HEK293 (cell line): ENCODE measurements around the gene BTRC.

Experiments
- GLI2 ChIP-seq: fragments of 450-650 bp; formaldehyde crosslinking; IDR thresholded peaks from 2 replicates; pipeline ENCODE4; 2017; ENCODE audit warnings: missing biosample characterization, missing genetic modification characterization, low read depth, borderline replicate concordance
- SCRT2 ChIP-seq: fragments of 450-650 bp; formaldehyde crosslinking; IDR thresholded peaks from 2 replicates; pipeline ENCODE4 v1.5.1; 2016; ENCODE audit warnings: missing biosample characterization, missing genetic modification characterization
- TCF7L2 ChIP-seq: IDR thresholded peaks from 2 replicates; pipeline ENCODE4 v1.6.1; 2011; ENCODE audit warnings: low read depth, mild to moderate bottlenecking, inconsistent platforms, low read length, moderate library complexity, borderline replicate concordance
- ZNF174 ChIP-seq: fragments of 450-650 bp; formaldehyde crosslinking; IDR thresholded peaks from 2 replicates; pipeline ENCODE4 v1.5.0; 2017; ENCODE audit warnings: missing biosample characterization, mild to moderate bottlenecking, missing genetic modification characterization
- ZNF211 ChIP-seq: fragments of 450-650 bp; formaldehyde crosslinking; IDR thresholded peaks from 2 replicates; pipeline ENCODE4 v1.5.1; 2016; ENCODE audit warnings: low read depth, missing biosample characterization, missing genetic modification characterization
- ZNF274 ChIP-seq, 2 experiments: fragments of 200-500 bp in 1 of 2; fragments of 450-650 bp in 1 of 2; sonication (Bioruptor generic) in 1 of 2; formaldehyde crosslinking in 1 of 2; IDR thresholded peaks; 2 replicates each; pipeline versions ENCODE4 v1.5.1 to v1.6.1; 2014 to 2016; ENCODE audit warnings: borderline replicate concordance in 1 of 2, inconsistent platforms in 1 of 2, low read length in 1 of 2, missing biosample characterization in 1 of 2, missing genetic modification characterization in 1 of 2
- ZNF292 ChIP-seq: fragments of 450-650 bp; formaldehyde crosslinking; IDR thresholded peaks from 2 replicates; pipeline ENCODE4 v1.5.1; 2016; ENCODE audit warnings: low read depth, missing biosample characterization, missing genetic modification characterization, borderline replicate concordance
- ZNF335 ChIP-seq: fragments of 450-650 bp; formaldehyde crosslinking; conservative IDR thresholded peaks from 2 replicates; pipeline ENCODE4 v1.5.1; 2016; ENCODE audit warnings: missing biosample characterization, missing genetic modification characterization
- ZNF350 ChIP-seq: fragments of 450-650 bp; formaldehyde crosslinking; IDR thresholded peaks from 2 replicates; pipeline ENCODE4 v1.5.0; 2017; ENCODE audit warnings: missing biosample characterization, mild to moderate bottlenecking, missing genetic modification characterization
- ZNF544 ChIP-seq: fragments of 450-650 bp; formaldehyde crosslinking; IDR thresholded peaks from 2 replicates; pipeline ENCODE4 v1.5.0; 2017; ENCODE audit warnings: missing biosample characterization, missing genetic modification characterization
- ZNF776 ChIP-seq: fragments of 450-650 bp; formaldehyde crosslinking; IDR thresholded peaks from 2 replicates; pipeline ENCODE4 v1.5.0; 2017; ENCODE audit warnings: missing biosample characterization, missing genetic modification characterization, borderline replicate concordance
- ZXDB ChIP-seq: fragments of 450-650 bp; formaldehyde crosslinking; IDR thresholded peaks from 2 replicates; pipeline ENCODE4 v1.5.1; 2016; ENCODE audit warnings: missing biosample characterization, missing genetic modification characterization
- TF ChIP-seq, protein P1 (sequence below): fragments of 450-650 bp; formaldehyde crosslinking; IDR thresholded peaks from 2 replicates; pipeline ENCODE4 v1.5.1; 2016; ENCODE audit warnings: missing biosample characterization, missing genetic modification characterization
- TF ChIP-seq, protein P2 (sequence below): fragments of 450-650 bp; formaldehyde crosslinking; IDR thresholded peaks from 2 replicates; pipeline ENCODE4 v1.5.1; 2017; ENCODE audit warnings: missing biosample characterization, missing genetic modification characterization

DNA sequence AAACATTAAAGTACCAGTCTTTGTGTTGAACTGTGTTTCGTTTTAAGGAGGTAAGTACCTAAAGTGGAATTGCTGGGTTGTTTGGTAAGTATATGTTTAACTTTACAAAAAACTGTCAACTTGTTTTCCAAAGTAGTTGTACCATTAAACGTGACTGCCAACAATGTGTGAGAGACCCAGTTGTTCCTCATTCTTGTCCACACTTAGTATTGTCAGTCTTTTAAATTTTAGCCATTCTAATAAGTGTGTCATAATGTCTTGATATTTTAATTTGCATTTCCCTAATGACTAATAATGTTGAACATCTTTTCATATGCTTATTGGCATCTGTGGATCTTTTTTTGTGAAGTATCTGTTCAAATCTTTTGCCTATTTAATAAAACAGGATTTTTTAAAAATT is 159.8 kb downstream of the BTRC start:
- no peak for TF ChIP-seq ZNF274 (IDR thresholded peaks at IDR 0.05; ENCODE audit: low read length)
- no peak for TF ChIP-seq ZNF274 (tag by site-specific recombination; IDR thresholded peaks at IDR 0.05; ENCODE audit: borderline replicate concordance)
- TF ChIP-seq, protein P1, sequence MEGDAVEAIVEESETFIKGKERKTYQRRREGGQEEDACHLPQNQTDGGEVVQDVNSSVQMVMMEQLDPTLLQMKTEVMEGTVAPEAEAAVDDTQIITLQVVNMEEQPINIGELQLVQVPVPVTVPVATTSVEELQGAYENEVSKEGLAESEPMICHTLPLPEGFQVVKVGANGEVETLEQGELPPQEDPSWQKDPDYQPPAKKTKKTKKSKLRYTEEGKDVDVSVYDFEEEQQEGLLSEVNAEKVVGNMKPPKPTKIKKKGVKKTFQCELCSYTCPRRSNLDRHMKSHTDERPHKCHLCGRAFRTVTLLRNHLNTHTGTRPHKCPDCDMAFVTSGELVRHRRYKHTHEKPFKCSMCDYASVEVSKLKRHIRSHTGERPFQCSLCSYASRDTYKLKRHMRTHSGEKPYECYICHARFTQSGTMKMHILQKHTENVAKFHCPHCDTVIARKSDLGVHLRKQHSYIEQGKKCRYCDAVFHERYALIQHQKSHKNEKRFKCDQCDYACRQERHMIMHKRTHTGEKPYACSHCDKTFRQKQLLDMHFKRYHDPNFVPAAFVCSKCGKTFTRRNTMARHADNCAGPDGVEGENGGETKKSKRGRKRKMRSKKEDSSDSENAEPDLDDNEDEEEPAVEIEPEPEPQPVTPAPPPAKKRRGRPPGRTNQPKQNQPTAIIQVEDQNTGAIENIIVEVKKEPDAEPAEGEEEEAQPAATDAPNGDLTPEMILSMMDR (tag by site-specific recombination), result no peak
- no peak for TF ChIP-seq ZXDB (tag by site-specific recombination)
- no peak for TF ChIP-seq ZNF335 (tag by site-specific recombination)
- no peak for TF ChIP-seq ZNF174 (tag by site-specific recombination)
- TF ChIP-seq ZNF544 (tag by site-specific recombination), result no peak
- TF ChIP-seq, protein P2, sequence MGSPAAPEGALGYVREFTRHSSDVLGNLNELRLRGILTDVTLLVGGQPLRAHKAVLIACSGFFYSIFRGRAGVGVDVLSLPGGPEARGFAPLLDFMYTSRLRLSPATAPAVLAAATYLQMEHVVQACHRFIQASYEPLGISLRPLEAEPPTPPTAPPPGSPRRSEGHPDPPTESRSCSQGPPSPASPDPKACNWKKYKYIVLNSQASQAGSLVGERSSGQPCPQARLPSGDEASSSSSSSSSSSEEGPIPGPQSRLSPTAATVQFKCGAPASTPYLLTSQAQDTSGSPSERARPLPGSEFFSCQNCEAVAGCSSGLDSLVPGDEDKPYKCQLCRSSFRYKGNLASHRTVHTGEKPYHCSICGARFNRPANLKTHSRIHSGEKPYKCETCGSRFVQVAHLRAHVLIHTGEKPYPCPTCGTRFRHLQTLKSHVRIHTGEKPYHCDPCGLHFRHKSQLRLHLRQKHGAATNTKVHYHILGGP, result no peak
- no peak for TF ChIP-seq GLI2
- TF ChIP-seq ZNF350 (tag by site-specific recombination), result no peak
- TF ChIP-seq SCRT2 (tag by site-specific recombination), result no peak
- no peak for TF ChIP-seq ZNF292 (tag by site-specific recombination)
- no peak for TF ChIP-seq ZNF211 (tag by site-specific recombination)
- no peak for TF ChIP-seq TCF7L2
- no peak for TF ChIP-seq ZNF776
